Measurements from ENCODE around the gene TMEM35B.

GRCh38 chr1:35016406-35016805 is 31.3 kb upstream of the TMEM35B start:
- TF ChIP-seq REST (IDR thresholded peaks at IDR 0.05; ENCODE audit: insufficient read depth in 1 of 2, low read depth in 2 of 2, low read length in 2 of 2) (no peak), POLR2AphosphoS5 (IDR thresholded peaks at IDR 0.05; ENCODE audit: low read depth, low read length) (no peak), SIN3A (IDR thresholded peaks at IDR 0.05; ENCODE audit: borderline replicate concordance, insufficient read depth, low read length) (no peak)
